ENCODE measurements around the gene PRSS57.

DNA sequence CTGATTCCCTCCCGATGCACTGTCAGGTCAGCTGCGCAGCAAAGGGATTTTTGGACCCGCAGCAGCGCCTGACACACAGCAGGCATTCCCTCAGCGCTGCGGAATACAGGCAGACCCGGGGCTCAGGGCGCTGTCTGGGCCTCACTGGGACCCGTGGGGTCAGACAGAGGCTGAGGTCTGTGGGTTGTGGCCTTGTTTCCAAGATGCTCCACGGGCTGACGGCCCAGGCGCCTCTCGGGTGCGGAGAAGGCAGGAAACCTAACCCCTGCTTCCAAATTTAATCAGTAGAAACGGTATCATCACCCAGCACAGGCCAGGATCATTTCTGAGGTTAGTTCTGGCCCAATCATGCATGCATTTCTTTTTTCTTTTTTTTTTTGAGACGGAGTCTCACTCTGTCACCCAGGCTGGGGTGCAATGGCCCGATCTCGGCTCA is 31.6 kb downstream of the PRSS57 start:
- TF ChIP-seq, protein P1, sequence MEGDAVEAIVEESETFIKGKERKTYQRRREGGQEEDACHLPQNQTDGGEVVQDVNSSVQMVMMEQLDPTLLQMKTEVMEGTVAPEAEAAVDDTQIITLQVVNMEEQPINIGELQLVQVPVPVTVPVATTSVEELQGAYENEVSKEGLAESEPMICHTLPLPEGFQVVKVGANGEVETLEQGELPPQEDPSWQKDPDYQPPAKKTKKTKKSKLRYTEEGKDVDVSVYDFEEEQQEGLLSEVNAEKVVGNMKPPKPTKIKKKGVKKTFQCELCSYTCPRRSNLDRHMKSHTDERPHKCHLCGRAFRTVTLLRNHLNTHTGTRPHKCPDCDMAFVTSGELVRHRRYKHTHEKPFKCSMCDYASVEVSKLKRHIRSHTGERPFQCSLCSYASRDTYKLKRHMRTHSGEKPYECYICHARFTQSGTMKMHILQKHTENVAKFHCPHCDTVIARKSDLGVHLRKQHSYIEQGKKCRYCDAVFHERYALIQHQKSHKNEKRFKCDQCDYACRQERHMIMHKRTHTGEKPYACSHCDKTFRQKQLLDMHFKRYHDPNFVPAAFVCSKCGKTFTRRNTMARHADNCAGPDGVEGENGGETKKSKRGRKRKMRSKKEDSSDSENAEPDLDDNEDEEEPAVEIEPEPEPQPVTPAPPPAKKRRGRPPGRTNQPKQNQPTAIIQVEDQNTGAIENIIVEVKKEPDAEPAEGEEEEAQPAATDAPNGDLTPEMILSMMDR (IDR thresholded peaks at IDR 0.05), result no peak
- TF ChIP-seq POLR2A (IDR thresholded peaks at IDR 0.05), result no peak
